Mesendoderm (in vitro differentiated cells): Measurements from ENCODE around the gene BBOF1.
A peak's percentile ranks its signal among the peaks of the same experiment; 100 is the strongest.

Source experiments
- DNase-seq: peaks from one replicate; pipeline ENCODE4 v3.0.0; 2013
- H2AK5ac ChIP-seq: 2 replicates; pipeline ENCODE4 v1.6.1; 2013; ENCODE audit warnings: low read length, inconsistent platforms
- H2BK120ac ChIP-seq: 2 replicates; pipeline ENCODE4 v1.6.1; 2013; ENCODE audit warnings: low read depth, mild to moderate bottlenecking, low read length, moderate library complexity, mixed read lengths
- H2BK15ac ChIP-seq: replicated peaks from 2 replicates; pipeline ENCODE4 v1.6.1; 2013; ENCODE audit warnings: low read depth, mild to moderate bottlenecking, moderate library complexity
- H2BK5ac ChIP-seq: 2 replicates; pipeline ENCODE4 v1.6.1; 2013; ENCODE audit warnings: low read length, inconsistent platforms
- H3K18ac ChIP-seq: 2 replicates; pipeline ENCODE4 v1.6.1; 2013; ENCODE audit warnings: mild to moderate bottlenecking, low read length, mixed read lengths
- H3K23ac ChIP-seq: one replicate; pipeline ENCODE4 v1.6.1; 2013; ENCODE audit warnings: low read length
- H3K27ac ChIP-seq: 2 replicates; pipeline ENCODE4 v1.5.1; 2013; ENCODE audit warnings: low read depth, mild to moderate bottlenecking, inconsistent platforms, low read length, moderate library complexity
- H3K27me3 ChIP-seq: 2 replicates; pipeline ENCODE4 v1.6.1; 2013; ENCODE audit warnings: low read length, control low read depth, mild to moderate bottlenecking, inconsistent platforms; ENCODE audit not compliant: insufficient read depth, poor library complexity
- H3K36me3 ChIP-seq: 2 replicates; pipeline ENCODE4 v1.6.1; 2013; ENCODE audit warnings: low read length, inconsistent platforms; ENCODE audit not compliant: control insufficient read depth, insufficient read depth
- H3K4ac ChIP-seq: one replicate; pipeline ENCODE4 v1.6.1; 2013; ENCODE audit warnings: low read depth, mild to moderate bottlenecking, low read length, moderate library complexity
- H3K4me1 ChIP-seq: 2 replicates; pipeline ENCODE4 v1.6.1; 2013; ENCODE audit warnings: low read depth, low read length, inconsistent platforms; ENCODE audit not compliant: control insufficient read depth
- H3K4me2 ChIP-seq: 2 replicates; pipeline ENCODE4 v1.6.1; 2013; ENCODE audit warnings: low read length
- H3K4me3 ChIP-seq: 2 replicates; pipeline ENCODE4 v1.5.1; 2013; ENCODE audit warnings: mild to moderate bottlenecking, low read length
- H3K56ac ChIP-seq: one replicate; pipeline ENCODE4 v1.6.1; 2013; ENCODE audit warnings: low read length
- H3K79me1 ChIP-seq: 2 replicates; pipeline ENCODE4 v1.6.1; 2013; ENCODE audit warnings: low read length, inconsistent platforms
- H3K79me2 ChIP-seq: 2 replicates; pipeline ENCODE4 v1.6.1; 2013; ENCODE audit warnings: mild to moderate bottlenecking, low read length; ENCODE audit not compliant: control insufficient read depth, insufficient read depth
- H3K9ac ChIP-seq: 2 replicates; pipeline ENCODE4 v1.6.1; 2013; ENCODE audit warnings: low read length, inconsistent platforms
- H4K5ac ChIP-seq: one replicate; pipeline ENCODE4 v1.6.1; 2013; ENCODE audit warnings: low read length
- H4K8ac ChIP-seq: one replicate; pipeline ENCODE4 v1.6.1; 2013; ENCODE audit warnings: low read depth, mild to moderate bottlenecking, control low read depth, low read length, moderate library complexity
- whole genome bisulfite sequencing: extraction: QIAGEN DNeasy Blood & Tissue Kit; methylation state at CpG from one replicate; pipeline ENCODE4 v1.1.7; 2013; ENCODE audit warnings: low lambda C conversion rate, missing lambda C conversion rate; ENCODE audit not compliant: insufficient coverage; ENCODE audit errors: extremely low coverage; 5-methylcytosine and 5-hydroxymethylcytosine counted together

BBOF1 gene

DNA sequence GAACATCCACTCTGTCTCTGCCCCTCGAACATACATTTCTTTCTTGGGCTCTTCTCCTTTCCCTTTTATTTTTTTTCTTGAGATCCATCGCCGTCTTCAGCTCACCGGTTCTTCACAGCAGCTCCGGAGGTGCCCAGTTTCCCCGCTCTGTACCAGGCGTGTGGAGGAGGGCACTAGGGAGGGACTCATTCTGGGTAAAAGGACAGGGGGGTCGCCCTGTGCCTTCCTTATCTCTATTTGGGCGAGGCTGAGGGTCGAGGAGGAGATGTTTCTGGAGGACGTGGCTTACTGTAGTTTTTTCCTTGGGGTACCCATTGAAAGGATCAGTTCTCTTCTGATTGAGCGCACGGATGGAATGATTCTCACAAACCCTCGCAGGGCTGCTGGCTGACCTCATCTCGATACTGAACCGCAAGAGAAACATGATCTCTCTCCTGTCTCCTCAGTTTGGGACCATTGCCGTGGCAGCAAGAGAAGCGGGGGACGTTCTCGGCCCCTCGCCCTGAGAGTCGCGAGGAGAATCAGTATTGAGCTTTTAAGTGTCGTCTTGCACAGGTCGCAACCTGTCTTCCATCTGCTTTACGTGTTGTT is 66.0 kb downstream of the BBOF1 start:
- Histone ChIP-seq H2BK120ac (no peak overlapping the region), H3K36me3 (no peaks in the 10 kb centered on the region), H3K56ac (peak overlapping the region; percentile 87), H2BK15ac (no peak overlapping the region), H4K5ac (no peak overlapping the region), H3K9ac (peak overlapping the region; percentile 82), H3K79me1 (no peaks in the 10 kb centered on the region), H3K4me1 (peaks cover 5% of the 10 kb centered on the region), H3K18ac (peak overlapping the region; percentile 34), H2BK5ac (no peak overlapping the region), H3K27ac (no peak overlapping the region), H3K27me3 (no peaks in the 10 kb centered on the region), H3K4ac (no peak overlapping the region), H2AK5ac (no peak overlapping the region), H3K4me2 (peak overlapping the region; percentile 58), H3K23ac (no peak overlapping the region), H3K79me2 (peaks cover 3% of the 10 kb centered on the region), H3K4me3 (peak overlapping the region; percentile 82), H4K8ac (no peak overlapping the region)
- DNase-seq, result peak; percentile 71
- no CpG with 5 or more reads among the region's 26 CpGs for WGBS

DNA sequence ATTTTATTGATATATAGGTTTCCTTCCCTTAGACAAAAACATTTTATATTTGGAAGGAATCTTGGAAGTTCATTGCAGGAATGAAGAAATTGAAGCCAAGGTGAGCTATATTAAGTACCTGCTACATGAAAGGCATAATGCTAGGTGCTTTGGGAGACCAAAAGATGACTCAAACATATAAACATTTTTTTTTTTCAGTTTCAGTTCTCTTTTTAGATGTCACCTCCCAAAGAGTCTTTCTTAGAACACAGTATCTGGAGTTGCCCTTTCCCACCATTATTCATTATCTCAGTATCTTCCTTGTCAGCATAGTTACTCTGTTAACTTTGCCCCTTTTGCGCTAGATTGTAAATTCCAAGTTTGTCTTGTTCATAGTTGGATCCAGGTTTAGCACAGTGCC is 66.7 kb downstream of the BBOF1 start:
- Histone ChIP-seq H3K4me2 (no peak overlapping the region), H2BK5ac (no peak overlapping the region), H3K79me2 (peaks cover 3% of the 10 kb centered on the region), H3K4ac (no peak overlapping the region), H3K23ac (no peak overlapping the region), H3K18ac (no peak overlapping the region), H2BK15ac (no peak overlapping the region), H4K8ac (no peak overlapping the region), H3K4me3 (no peak overlapping the region), H3K56ac (no peak overlapping the region), H3K79me1 (no peaks in the 10 kb centered on the region), H3K9ac (no peak overlapping the region), H3K36me3 (no peaks in the 10 kb centered on the region), H3K27ac (no peak overlapping the region), H2AK5ac (no peak overlapping the region), H3K4me1 (peaks cover 5% of the 10 kb centered on the region), H4K5ac (no peak overlapping the region), H2BK120ac (no peak overlapping the region), H3K27me3 (no peaks in the 10 kb centered on the region)
- no peak for DNase-seq
- no CpG with 5 or more reads among the region's 1 CpG for WGBS

DNA sequence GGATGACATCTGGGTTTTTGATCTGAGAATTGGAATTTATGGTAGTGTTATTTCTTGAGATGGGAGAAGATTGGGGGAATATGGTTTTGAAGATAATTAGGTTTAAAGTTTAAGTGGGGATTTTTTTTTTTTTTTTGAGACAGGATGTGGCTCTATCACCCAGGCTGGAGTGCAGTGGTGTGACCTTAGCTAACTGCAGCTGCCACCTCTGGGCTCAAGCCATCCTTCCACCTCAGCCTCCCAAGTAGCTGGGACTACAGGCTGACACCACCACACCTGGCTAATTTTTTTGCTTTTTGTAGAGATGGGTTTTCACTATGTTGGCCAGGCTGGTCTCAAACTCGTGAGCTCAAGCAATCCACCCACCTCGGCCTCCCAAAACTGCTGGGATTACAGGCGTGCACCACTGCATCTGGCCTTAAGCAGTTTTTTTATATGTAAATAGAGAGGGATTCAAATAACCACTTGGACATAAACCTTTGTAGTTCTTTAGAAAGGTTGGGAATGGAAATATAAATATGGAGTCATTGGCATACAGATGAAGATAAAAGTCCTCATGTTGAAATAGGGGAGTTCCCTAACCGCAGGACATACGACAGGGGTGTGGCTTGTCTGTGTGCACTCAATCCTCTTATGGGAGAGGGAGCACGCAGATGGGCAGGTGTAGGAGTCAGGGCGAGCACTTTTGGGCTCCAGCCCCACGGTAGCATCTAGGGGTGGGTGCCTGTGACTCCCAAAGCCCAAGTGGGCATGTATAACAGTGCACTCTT is 70.3 kb downstream of the BBOF1 start:
- no CpG with 5 or more reads among the region's 8 CpGs for WGBS
- no peaks in the 10 kb centered on the region for H3K4me1 ChIP-seq
- no peak overlapping the region for H3K4ac ChIP-seq
- no peak overlapping the region for H2AK5ac ChIP-seq
- no peaks in the 10 kb centered on the region for H3K79me1 ChIP-seq
- H3K36me3 ChIP-seq, result no peaks in the 10 kb centered on the region
- no peak overlapping the region for H3K56ac ChIP-seq
- no peak overlapping the region for H3K18ac ChIP-seq
- no peak overlapping the region for H3K4me3 ChIP-seq
- no peak overlapping the region for H3K23ac ChIP-seq
- H3K27me3 ChIP-seq, result no peaks in the 10 kb centered on the region
- H3K27ac ChIP-seq, result no peak overlapping the region
- no peak overlapping the region for H4K8ac ChIP-seq
- peaks cover 3% of the 10 kb centered on the region for H3K79me2 ChIP-seq
- no peak overlapping the region for H2BK5ac ChIP-seq
- H3K9ac ChIP-seq, result no peak overlapping the region
- no peak overlapping the region for H3K4me2 ChIP-seq
- no peak for DNase-seq
- no peak overlapping the region for H2BK120ac ChIP-seq
- H2BK15ac ChIP-seq, result no peak overlapping the region
- H4K5ac ChIP-seq, result no peak overlapping the region

DNA sequence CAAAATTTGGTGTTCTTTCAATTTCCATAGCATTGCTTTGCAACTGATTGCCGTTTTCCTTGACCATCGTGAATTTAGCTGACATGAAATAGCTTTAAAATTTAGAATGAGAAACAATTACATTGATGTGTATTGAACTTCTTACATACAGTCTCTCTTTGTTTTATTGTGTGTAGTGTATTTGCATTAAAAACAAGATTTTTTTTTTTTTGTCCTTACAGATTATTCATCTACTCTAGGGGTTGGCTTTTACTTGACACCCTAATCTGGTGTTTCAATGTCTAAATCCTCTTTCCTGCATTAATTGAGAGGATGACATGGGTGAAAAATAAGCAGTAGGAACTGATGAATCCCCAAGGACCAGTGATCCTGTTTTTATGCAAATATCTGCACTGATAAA is 86.2 kb downstream of the BBOF1 start:
- Histone ChIP-seq H2BK5ac (no peak overlapping the region), H4K8ac (no peak overlapping the region), H2BK15ac (no peak overlapping the region), H3K36me3 (no peaks in the 10 kb centered on the region), H3K27me3 (no peaks in the 10 kb centered on the region), H2AK5ac (no peak overlapping the region), H3K18ac (no peak overlapping the region), H3K79me1 (no peaks in the 10 kb centered on the region), H3K4me1 (no peaks in the 10 kb centered on the region), H3K79me2 (no peaks in the 10 kb centered on the region), H3K4me2 (no peak overlapping the region), H3K27ac (no peak overlapping the region), H3K9ac (no peak overlapping the region), H3K4me3 (no peak overlapping the region), H3K4ac (no peak overlapping the region), H4K5ac (no peak overlapping the region), H3K56ac (no peak overlapping the region), H2BK120ac (no peak overlapping the region), H3K23ac (no peak overlapping the region)
- no peak for DNase-seq
- WGBS, result no CpG with 5 or more reads among the region's 2 CpGs

DNA sequence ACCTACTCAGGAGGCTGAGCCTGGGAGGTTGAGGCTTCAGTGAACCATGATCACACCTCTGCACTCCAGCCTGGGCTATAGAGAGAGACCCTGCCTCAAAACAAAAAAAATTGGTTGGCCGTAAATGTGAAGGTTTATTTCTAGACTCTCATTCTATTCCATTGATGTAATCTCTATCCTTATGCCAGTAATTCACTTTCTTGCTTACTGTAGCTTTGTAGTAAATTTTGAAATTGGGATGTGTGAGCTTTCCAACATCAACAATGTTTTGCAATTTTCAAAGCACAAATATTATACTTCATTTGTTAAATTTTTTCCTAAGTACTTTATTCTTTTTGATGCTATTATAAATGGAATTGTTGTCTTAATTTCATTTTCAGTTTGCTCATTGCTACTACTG is 90.2 kb downstream of the BBOF1 start:
- H2BK15ac ChIP-seq, result no peak overlapping the region
- H4K8ac ChIP-seq, result no peak overlapping the region
- no peak overlapping the region for H3K27ac ChIP-seq
- no peak overlapping the region for H2BK5ac ChIP-seq
- H3K9ac ChIP-seq, result no peak overlapping the region
- H2AK5ac ChIP-seq, result no peak overlapping the region
- H2BK120ac ChIP-seq, result no peak overlapping the region
- H3K4me1 ChIP-seq, result no peaks in the 10 kb centered on the region
- H3K79me2 ChIP-seq, result no peaks in the 10 kb centered on the region
- no peak overlapping the region for H3K18ac ChIP-seq
- no CpG with 5 or more reads among the region's 1 CpG for WGBS
- no peak overlapping the region for H3K4ac ChIP-seq
- H3K79me1 ChIP-seq, result no peaks in the 10 kb centered on the region
- H3K56ac ChIP-seq, result no peak overlapping the region
- no peak overlapping the region for H3K23ac ChIP-seq
- H3K36me3 ChIP-seq, result no peaks in the 10 kb centered on the region
- no peak for DNase-seq
- no peak overlapping the region for H3K4me2 ChIP-seq
- no peaks in the 10 kb centered on the region for H3K27me3 ChIP-seq
- no peak overlapping the region for H4K5ac ChIP-seq
- H3K4me3 ChIP-seq, result no peak overlapping the region
